Measurements from ENCODE around the gene ZFP36L2. TPM values are rescaled to one million over a fixed set of nuclear protein-coding genes. Genes with fewer than 3 reads are reported as not detected.

Gene ZFP36L2
- total RNA-seq, 1 experiment from 2014 or later = 105 TPM

DNA sequence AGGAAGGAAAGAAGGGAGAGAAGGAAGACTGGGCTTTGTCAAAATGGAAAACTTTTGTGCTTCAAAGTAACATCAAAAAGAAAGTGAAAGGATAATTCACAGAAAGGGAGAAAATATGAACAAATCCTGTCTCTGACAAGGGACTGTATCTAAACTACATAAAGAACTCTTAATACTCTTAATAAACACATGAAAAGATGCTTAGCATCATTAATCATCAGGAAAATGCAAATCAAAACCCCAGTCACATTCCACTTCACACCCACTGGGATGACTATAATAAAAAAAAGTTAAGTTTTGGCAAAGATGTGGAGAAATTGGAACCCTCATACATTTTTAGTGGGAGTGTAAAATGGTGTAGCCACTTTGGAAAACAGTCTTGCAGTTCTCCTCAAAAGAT, 11.8 kb upstream of the ZFP36L2 start:
- H3K27ac Mint-ChIP-seq = 0 out of 7 replicates have a peak overlapping the region, but pooled peaks of 1 of the 3 experiments have one; percentile 58
- Histone ChIP-seq H4K5ac (ENCODE audit: insufficient read length, low read depth, low read length) (no peak overlapping the region), H3K23ac (ENCODE audit: insufficient read length, low read depth, low read length) (no peak overlapping the region), H2BK12ac (ENCODE audit: insufficient read length, low read depth, low read length) (no peak overlapping the region), H3K4me2 (ENCODE audit: insufficient read depth, insufficient read length, low read length) (no peak overlapping the region), H2BK15ac (ENCODE audit: low read depth, low read length) (no peak overlapping the region), H3K27ac (ENCODE audit: insufficient read length, low read depth, low read length) (no peak overlapping the region), H3T11ph (ENCODE audit: low read length) (no peak overlapping the region), H3K27me3 (ENCODE audit: insufficient read depth, low read length) (no peaks in the 10 kb centered on the region), H2BK5ac (ENCODE audit: insufficient read length, low read length) (no peak overlapping the region), H3K4me1 (ENCODE audit: insufficient read depth, low read length) (no peaks in the 10 kb centered on the region), H3K79me2 (ENCODE audit: insufficient read depth, low read length) (no peaks in the 10 kb centered on the region), H3K23me2 (ENCODE audit: insufficient read length, low read depth, low read length, poor library complexity, severe bottlenecking) (no peaks in the 10 kb centered on the region), H2AK5ac (ENCODE audit: insufficient read length, low read length) (no peak overlapping the region), H3K9ac (ENCODE audit: extremely low read depth, insufficient read length, low read length) (no peak overlapping the region), H3K79me1 (ENCODE audit: insufficient read depth, low read depth, low read length, poor library complexity, severe bottlenecking) (no peaks in the 10 kb centered on the region), H3K14ac (ENCODE audit: insufficient read depth, low read length) (no peak overlapping the region), H4K20me1 (ENCODE audit: control insufficient read depth, insufficient read depth, insufficient read length) (no peaks in the 10 kb centered on the region), H3K9me3 (ENCODE audit: control insufficient read depth, low read depth, low read length) (no peaks in the 10 kb centered on the region), H3K4ac (ENCODE audit: low read depth, low read length) (no peak overlapping the region), H2BK120ac (ENCODE audit: low read depth, low read length, poor library complexity, severe bottlenecking) (no peak overlapping the region), H2AFZ (ENCODE audit: low read length) (no peak overlapping the region), H3K56ac (ENCODE audit: insufficient read length, low read depth, low read length) (no peak overlapping the region), H2BK20ac (ENCODE audit: low read depth, low read length, poor library complexity, severe bottlenecking) (no peak overlapping the region), H4K8ac (replicated peaks; ENCODE audit: insufficient read length, low read depth, low read length) (no peak overlapping the region), H3K18ac (ENCODE audit: insufficient read length, low read depth, low read length) (no peak overlapping the region), H4K91ac (ENCODE audit: insufficient read length, low read depth, low read length) (no peak overlapping the region)
- H3K4me3 Mint-ChIP-seq = no peak overlapping the region
- TF ChIP-seq, protein P1, sequence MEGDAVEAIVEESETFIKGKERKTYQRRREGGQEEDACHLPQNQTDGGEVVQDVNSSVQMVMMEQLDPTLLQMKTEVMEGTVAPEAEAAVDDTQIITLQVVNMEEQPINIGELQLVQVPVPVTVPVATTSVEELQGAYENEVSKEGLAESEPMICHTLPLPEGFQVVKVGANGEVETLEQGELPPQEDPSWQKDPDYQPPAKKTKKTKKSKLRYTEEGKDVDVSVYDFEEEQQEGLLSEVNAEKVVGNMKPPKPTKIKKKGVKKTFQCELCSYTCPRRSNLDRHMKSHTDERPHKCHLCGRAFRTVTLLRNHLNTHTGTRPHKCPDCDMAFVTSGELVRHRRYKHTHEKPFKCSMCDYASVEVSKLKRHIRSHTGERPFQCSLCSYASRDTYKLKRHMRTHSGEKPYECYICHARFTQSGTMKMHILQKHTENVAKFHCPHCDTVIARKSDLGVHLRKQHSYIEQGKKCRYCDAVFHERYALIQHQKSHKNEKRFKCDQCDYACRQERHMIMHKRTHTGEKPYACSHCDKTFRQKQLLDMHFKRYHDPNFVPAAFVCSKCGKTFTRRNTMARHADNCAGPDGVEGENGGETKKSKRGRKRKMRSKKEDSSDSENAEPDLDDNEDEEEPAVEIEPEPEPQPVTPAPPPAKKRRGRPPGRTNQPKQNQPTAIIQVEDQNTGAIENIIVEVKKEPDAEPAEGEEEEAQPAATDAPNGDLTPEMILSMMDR (conservative IDR thresholded peaks at IDR 0.05) = no peak
- H3K4me1 Mint-ChIP-seq = peaks cover 5 to 13% of the 10 kb centered on the region in 2 experiments
- H3K36me3 Mint-ChIP-seq (ENCODE audit: insufficient read depth in 1 of 3, low read depth in 3 of 3) = 0 out of 7 replicates have a peak, but pooled peaks cover 0 to 1% (median 0%) of the 10 kb centered on the region in 3 experiments
- DNase-seq = no peak
- H3K9me3 Mint-ChIP-seq = no peaks in the 10 kb centered on the region; a peak in 1 of 5 replicates
- no peaks in the 10 kb centered on the region for H3K27me3 Mint-ChIP-seq (ENCODE audit: low read depth)
